Neuronal stem cell (in vitro differentiated cells): Measurements from ENCODE around the gene HDDC3.
"Not testable (repeated sequence)": the region's sequence is repeated elsewhere in the genome, so short reads cannot be mapped to it uniquely, and the experiment has no call there.

Experiments
- DNase-seq: peaks from one replicate; pipeline ENCODE4 v3.0.0-alpha.2; 2013; ENCODE audit warnings: low spot score
- H2AFZ ChIP-seq: one replicate; pipeline ENCODE4 v1.6.1; 2013; ENCODE audit warnings: mild to moderate bottlenecking, low read length, inconsistent platforms
- H2AK5ac ChIP-seq: 2 replicates; pipeline ENCODE4 v1.6.1; 2013; ENCODE audit warnings: low read depth, mild to moderate bottlenecking, inconsistent platforms, low read length, moderate library complexity, mixed read lengths
- H2BK120ac ChIP-seq: 2 replicates; pipeline ENCODE4 v1.6.1; 2013; ENCODE audit warnings: low read depth, mild to moderate bottlenecking, inconsistent platforms, low read length, moderate library complexity, mixed read lengths
- H2BK12ac ChIP-seq: one replicate; pipeline ENCODE4 v1.6.1; 2013; ENCODE audit warnings: low read length, inconsistent platforms
- H2BK15ac ChIP-seq: 2 replicates; pipeline ENCODE4 v1.6.1; 2013; ENCODE audit warnings: mild to moderate bottlenecking, low read length, inconsistent platforms, mixed read lengths
- H2BK5ac ChIP-seq: one replicate; pipeline ENCODE4 v1.6.1; 2013; ENCODE audit warnings: inconsistent platforms, mild to moderate bottlenecking, low read length, moderate library complexity
- H3K14ac ChIP-seq: one replicate; pipeline ENCODE4 v1.6.1; 2013; ENCODE audit warnings: low read length, inconsistent platforms
- H3K18ac ChIP-seq: 2 replicates; pipeline ENCODE4 v1.6.1; 2013; ENCODE audit warnings: low read length, inconsistent platforms
- H3K23ac ChIP-seq: 2 replicates; pipeline ENCODE4 v1.6.1; 2013; ENCODE audit warnings: low read depth, mild to moderate bottlenecking, mixed read lengths, low read length, inconsistent platforms; ENCODE audit not compliant: poor library complexity
- H3K27ac ChIP-seq: replicated peaks from 3 replicates; pipeline ENCODE4 v1.5.1; 2013; ENCODE audit warnings: low read length, inconsistent platforms
- H3K27me3 ChIP-seq, 3 experiments: 2 replicates each; pipeline ENCODE4 v1.6.1; 2013; ENCODE audit warnings: low read length in 3 of 3, mild to moderate bottlenecking in 2 of 3, inconsistent platforms in 1 of 3, low read depth in 1 of 3, mixed read lengths in 1 of 3, moderate library complexity in 1 of 3; ENCODE audit not compliant: control insufficient read depth in 3 of 3, insufficient read depth in 3 of 3
- H3K36me3 ChIP-seq, 2 donors: replicated peaks in 1 of 2; 2 replicates each; pipeline ENCODE4 v1.6.1; 2013; ENCODE audit warnings: low read length in 2 of 2; ENCODE audit not compliant: control insufficient read depth in 2 of 2, insufficient read depth in 2 of 2
- H3K4ac ChIP-seq: 2 replicates; pipeline ENCODE4 v1.6.1; 2013; ENCODE audit warnings: inconsistent platforms, mild to moderate bottlenecking, low read length, moderate library complexity
- H3K4me1 ChIP-seq, 2 donors: 1 replicate in 1 of 2; 2 replicates in 1 of 2; pipeline ENCODE4 v1.6.1; 2013; ENCODE audit warnings: low read length in 2 of 2, low read depth in 1 of 2; ENCODE audit not compliant: control insufficient read depth in 2 of 2, insufficient read depth in 1 of 2
- H3K4me2 ChIP-seq: one replicate; pipeline ENCODE4 v1.6.1; 2013; ENCODE audit warnings: mild to moderate bottlenecking, low read length, inconsistent platforms; ENCODE audit not compliant: insufficient read depth, poor library complexity, severe bottlenecking
- H3K4me3 ChIP-seq, 2 donors: 2 replicates each; pipeline ENCODE4 v1.5.1; 2013; ENCODE audit warnings: low read length in 2 of 2, mild to moderate bottlenecking in 2 of 2, inconsistent platforms in 1 of 2, moderate library complexity in 1 of 2
- H3K79me1 ChIP-seq: one replicate; pipeline ENCODE4 v1.6.1; 2013; ENCODE audit warnings: low read depth, mild to moderate bottlenecking, inconsistent platforms, low read length, moderate library complexity
- H3K9ac ChIP-seq: one replicate; pipeline ENCODE4 v1.6.1; 2013; ENCODE audit warnings: mild to moderate bottlenecking, low read depth, low read length, inconsistent platforms; ENCODE audit not compliant: poor library complexity
- H3K9me3 ChIP-seq, 2 donors: replicated peaks in 1 of 2; 2 replicates each; pipeline versions ENCODE3 to v1.6.1; 2013; ENCODE audit warnings: low read length in 2 of 2, mild to moderate bottlenecking in 2 of 2, inconsistent platforms in 1 of 2, low read depth in 1 of 2, mixed read lengths in 1 of 2, moderate library complexity in 1 of 2; ENCODE audit not compliant: control insufficient read depth in 2 of 2, insufficient read depth in 1 of 2
- H4K8ac ChIP-seq: one replicate; pipeline ENCODE4 v1.6.1; 2013; ENCODE audit warnings: low read depth, mild to moderate bottlenecking, inconsistent platforms, low read length, moderate library complexity
- H4K91ac ChIP-seq: one replicate; pipeline ENCODE4 v1.6.1; 2013; ENCODE audit warnings: low read length, low read depth, mild to moderate bottlenecking, inconsistent platforms; ENCODE audit not compliant: poor library complexity
- WGBS, 2 donors: extraction: QIAGEN DNeasy Blood & Tissue Kit; methylation state at CpG; one replicate each; pipeline ENCODE4 v1.1.7; 2013; ENCODE audit warnings: missing lambda C conversion rate in 2 of 2, mixed read lengths in 1 of 2; ENCODE audit not compliant: insufficient read length in 2 of 2, insufficient replicate concordance in 1 of 2; ENCODE audit errors: extremely low coverage in 2 of 2; 5-methylcytosine and 5-hydroxymethylcytosine counted together

The HDDC3 gene

DNA sequence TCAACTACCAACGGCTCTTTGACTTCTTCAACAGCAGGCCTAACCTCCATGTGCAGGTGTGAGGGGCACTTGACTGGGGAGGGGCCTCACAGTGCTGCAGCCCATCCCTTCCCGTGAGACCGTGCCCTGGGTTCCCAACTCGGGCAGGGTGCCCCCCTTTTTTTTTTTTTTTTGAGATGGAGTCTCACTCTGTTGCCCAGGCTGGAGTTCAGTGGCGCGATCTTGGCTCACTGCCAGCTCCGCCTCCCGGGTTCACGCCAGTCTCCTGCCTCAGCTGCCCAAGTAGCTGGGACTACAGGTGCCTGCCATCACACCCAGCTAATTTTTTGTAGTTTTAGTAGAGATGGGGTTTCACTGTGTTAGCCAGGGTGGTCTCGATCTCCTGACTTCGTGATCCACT, 22.9 kb downstream of the HDDC3 start:
- H3K4me3 ChIP-seq, H2BK15ac ChIP-seq, H2BK120ac ChIP-seq, H3K9me3 ChIP-seq, H3K79me1 ChIP-seq, H2AFZ ChIP-seq, H2BK5ac ChIP-seq, H2BK12ac ChIP-seq, H3K27me3 ChIP-seq, H3K23ac ChIP-seq, H3K4ac ChIP-seq, H4K8ac ChIP-seq, H2AK5ac ChIP-seq, H3K18ac ChIP-seq, H3K27ac ChIP-seq, H4K91ac ChIP-seq, H3K4me1 ChIP-seq, H3K14ac ChIP-seq, H3K9ac ChIP-seq, H3K4me2 ChIP-seq, DNase-seq: not testable (repeated sequence)
- H3K36me3 ChIP-seq, result peaks cover 64 to 92% of the 10 kb centered on the region in 2 donors
- no CpG with 5 or more reads among the region's 11 CpGs for WGBS, 2 donors

DNA sequence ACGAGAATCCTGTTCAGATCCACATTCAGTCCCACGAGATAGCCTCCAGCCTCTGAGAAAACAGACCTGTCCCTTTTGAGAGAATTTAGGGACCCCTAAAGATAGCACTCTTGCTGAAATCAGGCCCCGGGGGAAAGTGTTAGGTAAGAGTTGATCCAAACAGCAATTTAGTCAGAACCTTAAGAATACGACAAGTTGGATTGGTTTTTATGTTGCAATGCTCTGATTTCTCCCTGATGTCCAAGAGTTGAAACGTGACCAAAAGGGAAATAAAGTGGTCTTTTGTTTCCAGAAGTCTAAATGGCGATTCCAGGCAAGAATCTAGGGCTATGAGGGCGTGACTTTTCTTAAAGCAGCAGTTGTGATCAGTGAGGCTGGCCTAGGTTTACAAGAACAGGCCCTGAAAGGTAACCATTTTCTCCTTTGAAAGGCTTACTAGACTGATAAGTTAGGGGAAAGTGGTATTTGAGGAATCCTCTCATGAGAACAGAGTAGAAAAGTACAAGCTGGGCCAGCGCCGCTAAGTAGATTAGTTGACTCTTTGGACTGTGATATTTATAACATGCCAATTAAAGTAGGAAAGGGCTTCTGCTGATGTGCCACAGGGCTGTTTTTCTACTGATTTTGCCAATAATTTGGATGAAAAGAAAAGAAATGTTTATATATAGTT, 24.4 kb downstream of the HDDC3 start:
- Histone ChIP-seq H3K18ac (no peak overlapping the region), H2AK5ac (no peak overlapping the region), H4K8ac (no peak overlapping the region), H2BK5ac (no peak overlapping the region), H3K4me1 (peaks cover 6% of the 10 kb centered on the region in 2 donors), H3K36me3 (peaks cover 52 to 78% of the 10 kb centered on the region in 2 donors), H3K4me2 (no peak overlapping the region), H3K27me3 (peaks cover 0 to 4% (median 0%) of the 10 kb centered on the region in 3 experiments), H3K9ac (no peak overlapping the region), H3K14ac (no peak overlapping the region), H3K79me1 (no peaks in the 10 kb centered on the region), H3K9me3 (peaks cover 0 to 2% of the 10 kb centered on the region in 2 donors), H4K91ac (no peak overlapping the region), H2AFZ (no peak overlapping the region), H3K4me3 (no peak overlapping the region), H3K4ac (no peak overlapping the region), H3K27ac (no peak overlapping the region), H2BK12ac (no peak overlapping the region), H3K23ac (no peak overlapping the region), H2BK120ac (no peak overlapping the region), H2BK15ac (no peak overlapping the region)
- DNase-seq, result no peak
- no CpG with 5 or more reads among the region's 9 CpGs for WGBS, 2 donors

DNA sequence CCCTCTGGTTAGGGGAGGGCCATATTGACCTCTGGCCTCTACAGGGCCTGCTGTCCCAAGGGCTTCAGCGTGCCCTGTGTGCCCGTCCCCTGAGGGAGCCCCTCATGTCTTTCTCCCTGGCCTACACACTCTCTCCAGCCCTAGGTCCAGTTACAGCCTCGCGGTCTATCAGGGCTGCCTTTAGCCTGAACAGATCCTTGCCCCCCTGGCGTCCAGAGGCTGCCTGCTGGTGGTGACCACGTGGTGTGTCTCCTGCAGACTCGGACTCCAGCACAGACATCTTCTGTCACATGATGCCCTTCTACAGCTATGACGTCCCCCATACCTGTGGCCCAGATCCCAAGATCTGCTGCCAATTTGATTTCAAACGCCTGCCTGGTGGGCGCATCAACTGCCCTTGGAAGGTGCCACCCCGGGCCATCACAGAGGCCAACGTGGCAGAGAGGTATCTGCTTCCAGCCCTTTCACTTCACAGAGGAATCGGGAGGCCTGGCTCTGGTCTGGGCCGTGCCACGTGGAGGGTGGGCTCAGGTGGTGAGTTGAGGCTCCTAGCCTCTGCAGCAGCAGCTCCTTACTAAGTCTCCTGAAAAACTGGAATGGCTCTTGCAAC, 25.2 kb downstream of the HDDC3 start:
- H3K27me3 ChIP-seq, result peaks cover 0 to 4% (median 0%) of the 10 kb centered on the region in 3 experiments
- no peak overlapping the region for H4K91ac ChIP-seq
- H3K4ac ChIP-seq, result no peak overlapping the region
- H3K4me3 ChIP-seq, result no peak overlapping the region
- H3K79me1 ChIP-seq, result no peaks in the 10 kb centered on the region
- peaks cover 6% of the 10 kb centered on the region in 2 donors for H3K4me1 ChIP-seq
- no CpG with 5 or more reads among the region's 15 CpGs for WGBS, 2 donors
- no peak overlapping the region for H2BK15ac ChIP-seq
- H3K27ac ChIP-seq, result no peak overlapping the region
- H3K23ac ChIP-seq, result no peak overlapping the region
- no peak overlapping the region for H3K4me2 ChIP-seq
- peaks cover 44 to 70% of the 10 kb centered on the region in 2 donors for H3K36me3 ChIP-seq
- no peak overlapping the region for H2BK120ac ChIP-seq
- no peak for DNase-seq
- H3K18ac ChIP-seq, result no peak overlapping the region
- peaks cover 0 to 2% of the 10 kb centered on the region in 2 donors for H3K9me3 ChIP-seq
- no peak overlapping the region for H2AFZ ChIP-seq
- no peak overlapping the region for H2AK5ac ChIP-seq
- no peak overlapping the region for H3K9ac ChIP-seq
- no peak overlapping the region for H2BK5ac ChIP-seq
- no peak overlapping the region for H4K8ac ChIP-seq
- H2BK12ac ChIP-seq, result no peak overlapping the region
- H3K14ac ChIP-seq, result no peak overlapping the region

DNA sequence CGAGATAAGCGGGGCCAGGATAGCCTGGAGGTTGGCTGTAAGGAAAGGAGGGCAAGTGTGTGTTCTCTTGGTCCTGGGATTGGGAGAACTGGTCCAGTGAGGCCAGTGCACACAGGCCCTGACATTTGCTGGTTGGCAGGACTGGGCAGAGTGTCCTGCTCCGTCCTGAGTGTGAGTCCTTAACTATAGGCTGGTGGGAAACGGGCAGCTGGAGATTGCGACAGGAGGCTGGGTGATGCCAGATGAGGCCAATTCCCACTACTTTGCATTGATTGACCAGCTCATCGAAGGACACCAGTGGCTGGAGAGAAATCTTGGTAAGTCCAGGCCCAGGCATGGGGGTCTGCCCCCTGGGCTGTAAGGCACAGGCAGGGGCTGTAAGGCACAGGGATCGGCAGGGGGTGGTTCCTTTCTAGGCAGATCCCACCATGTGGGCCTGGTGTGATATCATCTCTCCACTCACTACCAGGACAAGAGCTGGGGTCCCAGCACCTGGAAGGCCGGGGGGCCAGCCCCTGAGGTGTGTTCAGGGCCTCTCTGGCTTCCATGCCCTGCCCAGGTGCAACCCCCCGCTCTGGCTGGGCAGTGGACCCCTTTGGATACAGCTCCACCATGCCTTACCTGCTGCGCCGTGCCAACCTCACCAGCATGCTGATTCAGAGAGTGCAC, 26.0 kb downstream of the HDDC3 start:
- no peak for DNase-seq
- no CpG with 5 or more reads among the region's 11 CpGs for WGBS, 2 donors
- Histone ChIP-seq H2BK15ac (no peak overlapping the region), H3K79me1 (no peaks in the 10 kb centered on the region), H3K4me1 (peaks cover 6 to 9% of the 10 kb centered on the region in 2 donors), H3K36me3 (peaks cover 37 to 62% of the 10 kb centered on the region in 2 donors), H2BK5ac (no peak overlapping the region), H3K27ac (no peak overlapping the region), H2BK120ac (no peak overlapping the region), H4K91ac (no peak overlapping the region), H2AK5ac (no peak overlapping the region), H3K27me3 (peaks cover 0 to 4% (median 0%) of the 10 kb centered on the region in 3 experiments), H3K4me2 (no peak overlapping the region), H3K9ac (peak overlapping the region; percentile 30), H3K14ac (no peak overlapping the region), H3K9me3 (peaks cover 0 to 2% of the 10 kb centered on the region in 2 donors), H2AFZ (no peak overlapping the region), H3K4ac (no peak overlapping the region), H2BK12ac (peak overlapping the region; percentile 30), H4K8ac (peak overlapping the region; percentile 27), H3K4me3 (no peak overlapping the region), H3K23ac (peak overlapping the region; percentile 2), H3K18ac (no peak overlapping the region)
